ENCODE measurements around the gene ANAPC2. TPM values are rescaled to one million over a fixed set of nuclear protein-coding genes. Genes with fewer than 3 reads are reported as not detected.

The ANAPC2 gene
- total RNA-seq, 4 donors from 2014 or later = 18.7 to 28.7 (median 25.1) TPM

- Histone ChIP-seq H3K36me3 (no peaks in the 10 kb centered on the region), H3K4me1 (peaks cover 3 to 12% (median 10%) of the 10 kb centered on the region in 4 donors), H3K9me3 (no peaks in the 10 kb centered on the region), H3K27ac (replicated peaks in 1 of 4) (no peak overlapping the region), H3K4me3 (no peak overlapping the region), H3K27me3 (peaks cover 0 to 93% (median 42%) of the 10 kb centered on the region in 4 donors)
- WGBS = 29% methylated on average over 2 of the region's 4 CpGs
- TF ChIP-seq CTCF (IDR thresholded peaks at IDR 0.05) (no peak), POLR2AphosphoS5 (IDR thresholded peaks at IDR 0.05) (no peak), EP300 (IDR thresholded peaks at IDR 0.05) (no peak), POLR2A (IDR thresholded peaks at IDR 0.05; ENCODE audit: low read depth) (no peak)
- DNase-seq (ENCODE audit: extremely low spot score) = no peak
- intact Hi-C loops (cut with DNase I) = no loop called here
Observed at GRCh38 chr9:137143459-137143858, 44.9 kb downstream of the ANAPC2 start.

- peaks cover 0 to 93% (median 46%) of the 10 kb centered on the region in 4 donors for H3K27me3 ChIP-seq
Observed at GRCh38 chr9:137141976-137142936, 46.1 kb downstream of the ANAPC2 start.

GRCh38 chr9:137141050-137141810 is 47.1 kb downstream of the ANAPC2 start:
- TF ChIP-seq POLR2AphosphoS5 (IDR thresholded peaks at IDR 0.05) = no peak
- no peak for TF ChIP-seq EP300 (IDR thresholded peaks at IDR 0.05)
- TF ChIP-seq CTCF (IDR thresholded peaks at IDR 0.05) = no peak
- TF ChIP-seq POLR2A (IDR thresholded peaks at IDR 0.05; ENCODE audit: low read depth) = no peak
- Histone ChIP-seq H3K27me3 (peaks cover 0 to 93% (median 53%) of the 10 kb centered on the region in 4 donors), H3K4me3 (no peak overlapping the region), H3K4me1 (peaks cover 3 to 18% (median 10%) of the 10 kb centered on the region in 4 donors), H3K9me3 (no peaks in the 10 kb centered on the region), H3K27ac (replicated peaks in 1 of 4) (no peak overlapping the region), H3K36me3 (no peaks in the 10 kb centered on the region)
- no peak for DNase-seq (ENCODE audit: extremely low spot score)
- 76% methylated on average over 10 of the region's 17 CpGs for WGBS
- intact Hi-C loops (cut with DNase I) = no loop called here

More at GRCh38 chr9:137141976-137142936, 46.1 kb downstream of the ANAPC2 start:
- WGBS = 77% methylated on average over 23 of the region's 24 CpGs
- H3K4me1 ChIP-seq = peaks cover 3 to 18% (median 10%) of the 10 kb centered on the region in 4 donors
- TF ChIP-seq POLR2AphosphoS5 (IDR thresholded peaks at IDR 0.05) = no peak
- intact Hi-C loops (cut with DNase I) = no loop called here
- no peak for DNase-seq (ENCODE audit: extremely low spot score)
- H3K4me3 ChIP-seq = no peak overlapping the region
- H3K36me3 ChIP-seq = no peaks in the 10 kb centered on the region
- no peak overlapping the region for H3K27ac ChIP-seq (replicated peaks in 1 of 4)
- H3K9me3 ChIP-seq = no peaks in the 10 kb centered on the region

- DNase-seq (ENCODE audit: extremely low spot score) = no peak
- TF ChIP-seq EP300 (IDR thresholded peaks at IDR 0.05) (no peak), CTCF (IDR thresholded peaks at IDR 0.05) (no peak), POLR2AphosphoS5 (IDR thresholded peaks at IDR 0.05) (no peak), POLR2A (IDR thresholded peaks at IDR 0.05; ENCODE audit: low read depth) (no peak)
- peaks cover 3 to 18% (median 10%) of the 10 kb centered on the region in 4 donors for H3K4me1 ChIP-seq
- no peaks in the 10 kb centered on the region for H3K9me3 ChIP-seq
- no peak overlapping the region for H3K4me3 ChIP-seq
- intact Hi-C loops (cut with DNase I) = no loop called here
- WGBS = 73% methylated on average over 15 of the region's 26 CpGs
- H3K36me3 ChIP-seq = no peaks in the 10 kb centered on the region
- H3K27ac ChIP-seq (replicated peaks in 1 of 4) = no peak overlapping the region
- peaks cover 0 to 93% (median 55%) of the 10 kb centered on the region in 4 donors for H3K27me3 ChIP-seq
Observed at GRCh38 chr9:137140151-137141012, 48.0 kb downstream of the ANAPC2 start.

Data from esophagus muscularis mucosa (tissue), 4 donors.